GM19397 (cell line): ENCODE results near the gene SPI1.

Experiments used
- ATAC-seq: cut with Tn5 transposase; IDR thresholded peaks from one replicate; pipeline ENCODE4 v1.9.1; 2021; ENCODE audit warnings: mild to moderate bottlenecking, moderate library complexity; ENCODE audit not compliant: unreplicated experiment

The SPI1 gene

GRCh38 chr11:47378010-47378835 lies at the start of gene SPI1:
TSS of gene SPI1 (minus strand) at chr11:47378547. CDS start at chr11:47378353, 194 bp downstream.
- ATAC-seq: peak; percentile 79

GRCh38 chr11:47426062-47426956 lies 48.0 kb upstream of the SPI1 start, which contains the start of gene PSMC3:
TSS of gene PSMC3 (minus strand) at chr11:47426439. CDS start at chr11:47426279, 160 bp downstream.
- ATAC-seq: peak; percentile 93

- no peak for ATAC-seq
Observed at GRCh38 chr11:47425611-47426010, 47.3 kb upstream of the SPI1 start.

- no peak for ATAC-seq
Observed at GRCh38 chr11:47418454-47419259, 40.3 kb upstream of the SPI1 start.

- no peak for ATAC-seq
Observed at GRCh38 chr11:47417712-47418111, 39.4 kb upstream of the SPI1 start.

GRCh38 chr11:47415949-47416472 lies 37.7 kb upstream of the SPI1 start:
- ATAC-seq: no peak

- ATAC-seq: no peak
Observed at GRCh38 chr11:47415091-47415854, 36.9 kb upstream of the SPI1 start.

GRCh38 chr11:47414685-47415070 lies 36.3 kb upstream of the SPI1 start:
- no peak for ATAC-seq

GRCh38 chr11:47413908-47414684 lies 35.7 kb upstream of the SPI1 start:
- no peak for ATAC-seq

- ATAC-seq: no peak
Observed at GRCh38 chr11:47413351-47413750, 35.0 kb upstream of the SPI1 start.

GRCh38 chr11:47411884-47412746 lies 33.8 kb upstream of the SPI1 start:
- no peak for ATAC-seq

GRCh38 chr11:47410370-47411264 lies 32.3 kb upstream of the SPI1 start:
- no peak for ATAC-seq

GRCh38 chr11:47409440-47410369 lies 31.4 kb upstream of the SPI1 start:
- no peak for ATAC-seq

- ATAC-seq: no peak
Observed at GRCh38 chr11:47408598-47409439, 30.5 kb upstream of the SPI1 start.
